ENCODE results near the gene CLPX.
"Not testable (repeated sequence)": the region's sequence is repeated elsewhere in the genome, so short reads cannot be mapped to it uniquely, and the experiment has no call there.

CLPX gene

DNA sequence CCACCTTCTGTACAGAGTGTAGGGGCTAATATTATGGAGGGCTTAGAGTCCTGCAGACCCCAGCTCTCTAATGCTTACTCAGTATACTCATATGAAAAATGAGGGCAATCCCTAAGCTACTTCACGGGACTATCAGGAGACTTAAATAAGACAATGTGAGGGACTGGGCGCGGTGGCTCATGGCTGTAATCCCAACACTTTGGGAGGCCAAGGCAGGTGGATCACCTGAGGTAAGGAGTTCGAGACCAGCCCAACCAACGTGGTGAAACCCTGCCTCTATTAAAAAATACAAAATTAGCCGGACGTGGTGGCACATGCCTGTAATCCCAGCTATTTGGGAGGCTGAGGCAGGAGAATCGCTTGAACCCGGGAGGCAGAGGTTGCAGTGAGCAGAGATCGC lies 85.3 kb downstream of the CLPX start:
- FAIRE-seq = not testable (repeated sequence)

DNA sequence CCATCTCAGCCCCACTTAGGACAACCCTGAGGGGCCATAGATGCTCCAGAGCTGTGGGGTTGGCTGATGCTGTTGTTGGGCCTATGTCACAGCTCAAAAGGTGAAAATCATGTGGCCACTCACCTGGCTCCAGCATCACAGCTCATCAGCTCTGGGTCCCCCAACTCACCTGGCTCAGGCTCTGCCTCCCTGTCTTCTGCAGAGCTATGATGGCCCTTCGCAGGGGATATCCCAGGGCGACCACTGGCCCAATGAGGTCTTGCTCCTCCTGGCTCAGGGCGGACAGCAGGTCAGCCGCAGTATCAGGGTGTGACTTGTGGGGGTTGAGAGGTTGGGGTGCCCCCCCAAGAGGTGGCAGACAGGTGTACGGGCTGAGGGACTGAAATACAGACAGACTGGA lies 85.8 kb downstream of the CLPX start:
- FAIRE-seq = no peak
